Activated CD8-positive, alpha-beta memory T cell treated with anti-CD3 and anti-CD28 coated beads, Interleukin-2, amount 50 U/mL, for 48 hours (primary cell): ENCODE data around the gene PRPF8.

ENCODE experiments used
- DNase-seq: peaks from one replicate; pipeline ENCODE4 v3.0.0-alpha.2; 2020

Gene PRPF8

DNA sequence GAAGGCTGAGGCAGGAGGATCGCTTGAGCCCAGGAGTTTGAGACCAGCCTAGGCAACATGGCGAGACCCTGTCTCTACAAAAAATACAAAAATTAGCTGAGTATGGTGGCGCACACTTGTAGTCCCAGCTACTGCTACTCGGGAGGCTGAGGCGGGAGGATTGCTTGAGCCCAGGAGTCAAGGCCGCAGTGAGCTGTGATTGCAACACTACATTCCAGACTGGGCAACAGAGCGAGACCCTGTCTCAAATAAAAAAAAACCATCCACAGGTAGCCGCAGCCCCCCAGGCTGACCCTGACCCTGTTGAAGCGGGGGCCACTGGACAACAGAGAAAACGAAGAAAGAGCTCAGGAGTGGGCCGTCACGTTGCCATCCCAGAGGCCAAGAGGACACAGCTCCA lies 60.0 kb downstream of the PRPF8 start:
- no peak for DNase-seq

DNA sequence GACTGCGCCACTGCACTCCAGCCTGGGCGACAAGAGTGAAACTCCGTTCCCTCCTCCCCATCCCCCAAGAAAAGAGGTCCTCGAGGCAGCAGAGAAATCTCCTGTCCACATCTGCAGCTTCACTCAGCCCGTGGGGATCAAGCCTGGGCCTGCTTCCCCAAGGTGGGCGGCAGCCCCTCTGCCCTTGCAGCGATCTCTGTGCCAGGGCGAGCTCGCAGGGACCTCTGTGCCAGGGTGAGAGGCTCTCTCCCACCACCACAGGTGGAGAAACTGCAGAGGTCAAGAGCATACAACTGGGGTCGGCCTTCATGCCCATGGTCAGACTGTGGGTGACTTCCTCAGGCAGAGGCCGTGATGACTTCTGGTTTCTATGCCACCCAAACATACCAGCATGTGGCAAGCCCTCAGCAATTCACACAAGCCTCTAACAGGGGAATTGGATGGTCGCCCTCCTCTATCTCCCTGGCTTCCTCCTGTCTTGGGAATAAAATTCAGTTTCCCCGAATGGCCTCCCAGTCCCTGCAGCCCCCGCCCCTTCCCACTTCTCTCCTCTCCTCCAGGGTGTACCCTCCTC lies 61.5 kb downstream of the PRPF8 start:
- no peak for DNase-seq

DNA sequence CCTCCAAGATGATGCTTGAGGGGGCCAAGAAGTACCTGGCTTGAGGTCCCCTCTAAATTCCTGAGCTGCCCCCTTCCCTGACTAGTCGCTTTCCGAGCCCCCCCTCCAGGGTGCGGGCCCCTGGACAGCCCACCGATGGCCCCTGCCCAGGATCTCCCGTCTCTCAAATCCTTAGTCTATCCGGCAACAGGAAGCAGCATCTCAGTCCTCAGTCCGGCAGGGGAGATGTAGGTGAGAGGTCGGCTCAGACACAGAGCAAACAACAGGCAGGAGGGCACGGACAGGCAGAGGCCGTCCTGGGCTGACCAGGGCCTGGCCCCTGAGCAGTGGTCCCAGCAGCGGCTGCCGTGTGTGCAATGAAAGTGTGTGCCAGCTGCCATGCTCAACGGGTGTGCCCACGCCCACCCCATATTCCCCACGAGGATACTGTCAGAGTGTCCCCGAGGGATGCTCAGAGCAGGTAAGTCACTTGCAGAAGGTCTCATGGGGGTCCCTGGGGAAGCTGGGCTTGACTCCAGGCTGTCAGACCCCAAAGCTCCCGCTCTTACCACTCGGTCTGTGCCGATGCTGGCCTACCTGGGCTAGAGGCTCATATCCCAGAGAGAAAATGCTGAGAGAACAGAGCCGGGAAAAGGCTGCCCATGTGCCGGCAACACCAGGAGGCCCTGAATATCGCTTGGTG lies 63.3 kb downstream of the PRPF8 start:
- DNase-seq = no peak

DNA sequence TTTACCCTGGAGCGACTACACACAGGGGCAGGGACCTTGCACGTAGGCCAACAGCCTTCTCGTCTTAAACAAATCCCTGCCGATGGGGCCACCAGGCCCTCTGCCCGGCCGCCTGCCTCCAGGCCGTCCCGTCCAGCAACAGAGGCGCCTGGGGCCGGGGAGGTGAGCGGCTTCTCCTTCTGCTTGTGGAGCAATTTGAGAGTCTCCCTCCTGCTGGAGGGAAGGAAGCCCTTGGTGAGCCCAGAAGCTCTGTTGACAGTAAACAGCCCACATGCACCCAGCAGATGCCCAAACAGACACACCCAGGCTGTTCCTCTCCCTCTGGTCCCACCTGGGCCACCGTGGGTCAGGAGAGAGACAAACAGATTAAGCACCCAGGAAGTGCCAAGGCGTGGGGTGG lies 64.2 kb downstream of the PRPF8 start:
- DNase-seq = no peak

DNA sequence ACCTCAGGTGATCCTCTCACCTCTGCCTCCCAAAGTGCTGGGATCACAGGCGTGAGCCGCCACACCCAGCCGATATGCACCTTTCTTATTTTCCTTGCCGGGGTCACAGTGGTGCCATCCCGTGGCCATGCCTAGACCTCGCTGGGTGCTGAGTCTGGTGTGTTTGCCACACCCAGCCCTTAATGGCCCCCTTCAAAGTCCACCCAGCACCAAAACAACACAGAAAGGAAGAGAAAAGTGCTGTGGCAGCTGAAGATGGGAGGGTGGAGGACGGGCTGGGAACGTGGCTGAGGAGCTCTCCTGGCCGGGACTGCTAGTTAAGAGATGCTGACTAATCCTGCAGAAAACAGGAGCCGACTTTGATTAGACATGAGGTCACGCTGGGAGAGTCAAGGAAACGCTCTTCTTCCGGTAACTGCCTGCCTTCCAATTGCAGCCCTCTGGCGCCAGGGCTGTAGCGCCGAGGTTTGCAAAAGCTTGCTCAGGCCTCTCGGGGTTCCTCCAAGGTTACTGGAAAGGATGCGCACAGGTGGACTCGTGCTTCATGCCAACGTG lies 67.0 kb downstream of the PRPF8 start:
- no peak for DNase-seq

DNA sequence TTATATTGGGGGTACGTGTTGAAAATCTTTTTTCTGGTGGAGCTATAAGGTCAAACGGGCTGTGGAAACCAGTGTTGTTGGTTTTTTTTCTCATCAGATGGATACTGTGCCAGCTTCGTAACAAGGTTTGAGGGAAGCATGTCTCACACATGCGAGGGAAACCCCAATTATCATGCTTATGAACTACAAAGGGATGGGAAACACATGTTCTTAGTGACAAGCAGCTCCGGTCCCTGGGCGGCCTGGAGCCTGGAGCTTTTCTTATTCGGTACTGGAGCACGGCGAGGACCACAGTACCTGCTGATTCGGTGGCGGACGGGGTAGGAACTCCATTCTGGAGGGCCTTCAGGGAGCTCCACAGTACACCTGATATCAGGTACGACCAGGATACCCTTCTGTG lies 68.6 kb downstream of the PRPF8 start:
- DNase-seq = no peak

DNA sequence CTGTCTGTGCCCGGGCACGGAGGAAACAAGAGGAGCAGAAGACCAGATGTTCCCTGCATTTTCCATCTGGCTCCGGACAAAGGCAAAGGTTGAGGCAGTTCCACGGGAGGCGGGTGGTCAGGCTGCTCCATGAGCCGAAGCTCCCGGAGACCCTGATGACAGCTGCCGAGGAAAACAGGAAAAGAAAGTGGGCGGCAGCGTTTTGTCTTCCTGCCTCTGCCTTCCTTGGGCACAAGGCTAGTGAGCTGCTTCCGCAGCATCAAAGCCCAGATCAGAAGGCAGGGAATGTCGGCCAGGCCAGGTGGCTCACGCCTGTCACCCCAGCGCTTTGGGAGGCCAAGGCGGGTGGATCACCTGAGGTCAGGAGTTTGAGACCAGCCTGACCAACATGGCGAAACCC lies 72.3 kb downstream of the PRPF8 start:
- DNase-seq = no peak

DNA sequence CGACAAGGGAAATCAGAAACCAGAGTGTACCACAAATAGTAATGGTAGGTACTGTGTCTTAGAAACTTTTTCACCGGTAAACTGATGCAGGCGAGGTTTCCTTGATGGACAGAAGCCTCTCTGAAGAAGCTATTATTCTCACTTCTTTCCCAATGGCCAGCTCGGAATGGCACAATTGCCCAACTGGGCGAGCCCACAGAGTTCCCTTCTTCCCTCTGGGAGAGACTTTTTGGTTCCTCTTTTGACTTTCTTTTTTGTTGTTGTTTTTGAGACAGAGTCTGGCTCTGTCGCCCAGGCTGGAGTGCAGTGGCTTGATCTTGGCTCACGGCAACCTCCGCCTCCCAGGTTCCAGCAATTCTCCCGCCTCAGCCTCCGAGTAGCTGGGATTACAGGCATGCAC lies 73.0 kb downstream of the PRPF8 start:
- DNase-seq = no peak

DNA sequence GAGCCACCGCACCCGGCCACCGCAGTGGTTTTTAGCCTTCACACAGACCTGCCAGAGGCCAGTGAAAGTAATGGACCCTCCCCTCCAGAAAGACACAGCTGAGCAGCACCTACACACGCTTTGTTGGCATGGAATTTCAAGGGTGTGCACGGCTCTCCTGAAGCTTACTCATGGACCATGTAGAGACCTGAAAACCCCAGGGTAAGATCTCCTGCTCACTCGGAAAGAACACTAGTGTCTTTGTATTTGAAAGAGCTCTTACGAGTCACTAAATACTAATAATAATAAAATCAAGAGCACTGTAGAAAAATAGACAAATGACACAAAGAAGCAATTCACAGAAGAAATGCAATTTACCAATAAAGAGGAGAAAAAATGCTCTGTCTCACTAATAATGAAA lies 76.0 kb downstream of the PRPF8 start:
- DNase-seq = no peak

DNA sequence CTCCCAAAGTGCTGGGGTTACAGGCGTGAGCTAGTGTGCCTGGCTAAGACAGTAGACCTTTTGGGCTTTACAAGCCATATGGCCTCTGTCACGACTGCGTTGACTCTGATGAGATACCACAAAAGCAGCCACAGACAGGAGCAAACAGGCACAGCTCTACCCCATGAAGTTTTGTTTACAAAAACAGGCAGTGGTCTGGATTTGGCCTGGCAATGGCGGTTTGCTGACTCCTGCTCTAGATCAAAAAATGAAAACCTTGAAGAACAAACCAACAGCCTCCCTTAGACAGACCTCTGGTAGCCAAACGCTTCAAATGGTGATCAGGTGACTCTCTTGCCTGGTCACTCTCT lies 76.7 kb downstream of the PRPF8 start:
- no peak for DNase-seq

DNA sequence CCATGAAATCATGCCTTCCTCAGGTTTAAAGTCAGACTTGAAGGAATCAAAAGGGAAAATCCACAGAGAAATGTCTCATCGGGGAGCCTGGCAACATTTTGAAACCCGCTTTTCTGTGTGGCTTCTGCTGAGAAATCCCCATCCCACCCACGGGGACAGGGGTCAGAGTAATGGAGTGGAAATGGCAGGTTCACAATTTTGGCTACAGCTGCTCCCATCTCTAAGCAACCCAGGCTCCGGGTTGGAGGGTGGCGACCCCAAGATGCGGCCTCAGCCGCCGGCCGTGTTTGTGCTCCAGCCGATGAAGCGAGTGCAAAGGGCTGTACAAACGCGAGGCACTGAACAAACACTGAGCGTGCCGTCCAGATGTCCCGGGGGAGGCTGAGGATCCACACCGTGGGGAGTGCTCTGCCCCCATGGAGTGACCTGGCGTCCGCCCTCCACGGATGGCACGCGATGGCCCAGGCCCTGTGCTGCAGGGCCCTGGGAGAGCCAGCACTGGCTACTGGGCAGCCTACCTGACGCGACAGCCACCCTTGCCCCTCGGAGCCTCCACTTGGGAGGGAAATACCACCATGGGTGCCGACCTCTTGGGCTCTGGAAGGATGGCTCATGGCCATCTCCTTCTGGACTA lies 78.2 kb downstream of the PRPF8 start:
- DNase-seq = no peak

DNA sequence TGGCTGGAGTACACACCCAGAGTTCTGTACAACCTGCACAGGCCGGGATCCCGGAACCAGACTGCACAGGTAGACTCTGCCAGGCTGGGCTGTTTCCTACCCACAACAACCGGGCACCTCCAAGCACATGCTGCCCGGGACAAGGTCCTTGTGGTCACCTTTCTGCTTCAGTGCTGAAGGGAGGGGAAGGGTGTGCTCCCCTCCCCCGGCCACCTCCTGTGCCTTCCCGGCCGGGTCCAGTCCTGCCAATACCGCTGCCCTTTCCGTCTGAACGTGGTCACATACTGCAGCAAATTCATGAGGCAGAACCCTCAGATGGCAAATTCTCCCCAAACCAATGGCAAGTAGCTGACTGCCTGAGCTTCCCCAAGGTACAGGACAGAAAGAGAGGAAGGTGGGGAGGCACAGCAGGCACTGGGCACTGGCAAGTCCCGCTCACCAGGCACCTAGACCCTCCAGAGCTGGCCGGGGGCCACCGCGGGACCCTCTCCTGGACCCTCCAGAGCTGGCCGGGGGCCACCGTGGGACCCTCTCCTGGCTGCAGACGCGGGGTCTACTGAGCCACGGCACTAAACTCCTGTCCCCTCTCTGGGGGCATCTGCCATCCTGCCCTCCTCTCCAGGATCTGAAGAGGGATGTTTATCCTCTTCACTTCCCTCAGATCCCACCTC lies 78.9 kb downstream of the PRPF8 start:
- DNase-seq = no peak

DNA sequence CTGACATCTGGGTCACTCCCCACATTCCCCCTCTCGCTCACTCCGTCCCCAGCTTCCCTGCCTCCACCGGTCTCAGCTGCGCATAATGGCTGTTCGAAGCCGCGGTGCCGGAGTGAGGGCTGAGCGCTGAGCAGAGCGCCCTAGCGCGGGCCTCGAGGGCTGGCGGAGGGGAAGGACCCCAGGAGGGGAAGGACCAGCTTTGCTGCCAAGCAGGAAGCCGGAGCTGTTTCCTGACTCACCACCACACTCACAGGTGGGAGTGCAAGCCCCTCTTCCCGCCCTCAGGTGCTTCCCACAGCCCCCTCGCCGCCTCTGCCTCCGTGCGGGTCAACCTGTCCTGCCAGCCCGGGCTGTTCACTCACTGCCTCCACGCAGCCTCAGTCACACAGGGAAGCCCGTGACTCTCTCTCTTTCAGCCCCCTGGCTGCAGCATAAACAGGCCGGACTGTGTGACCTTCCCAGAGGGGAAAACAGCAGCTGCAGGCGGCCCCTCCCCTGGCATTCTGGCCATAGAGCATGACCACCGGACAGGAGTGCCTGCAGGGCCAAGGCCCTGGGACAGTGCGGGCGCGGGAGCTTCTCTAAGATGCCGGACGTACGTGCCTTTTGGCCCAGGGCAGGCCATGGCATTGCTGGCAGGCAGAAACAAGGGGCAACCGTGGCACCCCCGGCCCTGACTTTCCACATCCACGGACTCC lies 79.7 kb downstream of the PRPF8 start:
- DNase-seq = no peak

DNA sequence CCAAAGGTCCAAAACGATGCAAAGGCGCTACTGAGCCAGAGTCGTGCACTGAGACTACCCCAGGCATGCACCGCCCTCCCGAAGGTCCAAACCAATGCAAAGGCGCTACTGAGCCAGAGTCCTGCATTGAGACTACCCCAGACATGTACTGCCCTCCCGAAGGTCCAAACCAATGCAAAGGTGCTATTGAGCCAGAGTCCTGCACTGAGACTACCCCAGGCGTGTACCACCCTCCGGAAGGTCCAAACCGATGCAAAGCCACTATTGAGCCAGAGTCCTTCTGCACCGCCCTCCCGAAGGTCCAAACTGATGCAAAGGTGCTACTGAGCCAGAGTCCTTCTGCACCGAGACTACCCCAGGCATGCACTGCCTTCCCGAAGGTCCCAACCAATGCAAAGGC lies 83.1 kb downstream of the PRPF8 start:
- no peak for DNase-seq
